Measurements from ENCODE around the gene MRGPRD.

Gene MRGPRD

DNA sequence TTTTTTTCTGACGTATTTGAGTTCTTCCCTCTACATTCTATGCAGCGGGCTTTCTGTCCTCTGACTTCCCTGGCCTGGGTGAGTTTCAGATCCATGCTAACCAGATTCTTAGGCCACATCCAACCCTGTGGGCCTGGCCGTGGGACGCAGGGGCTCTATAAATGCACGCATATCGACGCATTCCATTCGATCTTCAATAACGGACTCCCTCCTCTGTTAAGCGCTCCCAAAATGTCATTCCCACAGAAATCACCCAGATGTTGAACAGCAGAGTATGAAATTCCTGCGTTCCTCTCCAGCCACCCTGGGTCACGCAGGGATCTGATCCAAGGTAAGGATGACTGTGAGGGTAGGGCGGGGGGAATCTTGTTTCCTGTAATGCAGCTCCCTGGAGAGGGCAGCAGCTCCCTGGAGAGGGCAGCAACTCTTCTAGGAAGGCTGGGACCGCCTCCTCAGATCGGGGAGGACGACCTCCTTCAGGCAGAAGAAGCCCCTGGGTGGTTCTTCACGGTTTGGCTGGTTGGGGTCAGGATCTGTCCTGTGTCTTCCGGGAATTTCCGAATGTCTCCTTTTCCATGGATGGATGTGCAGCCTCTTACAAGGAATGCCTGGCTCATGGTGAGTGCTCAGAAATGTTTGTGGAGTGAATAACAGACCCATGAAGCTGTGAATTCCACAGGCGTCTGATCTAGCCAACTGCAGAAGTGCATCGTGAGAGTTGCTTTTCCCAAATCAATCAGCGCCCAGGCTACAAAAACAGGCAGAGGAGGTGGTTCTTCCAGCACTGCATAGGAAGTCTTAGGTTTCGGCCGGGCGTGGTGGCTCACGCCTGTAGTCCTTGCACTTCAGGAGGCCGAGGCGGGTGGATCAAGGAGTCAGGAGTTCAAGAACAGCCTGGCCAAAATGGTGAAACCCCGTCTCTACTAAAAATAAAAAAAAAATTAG lies 12.2 kb downstream of the MRGPRD start:
- no peak for DNase-seq (ENCODE audit: low read depth)

- no peak for DNase-seq (ENCODE audit: low read depth)
These were observed 13.6 kb downstream of the MRGPRD start for GRCh38 chr11:68966894-68967780.

DNA sequence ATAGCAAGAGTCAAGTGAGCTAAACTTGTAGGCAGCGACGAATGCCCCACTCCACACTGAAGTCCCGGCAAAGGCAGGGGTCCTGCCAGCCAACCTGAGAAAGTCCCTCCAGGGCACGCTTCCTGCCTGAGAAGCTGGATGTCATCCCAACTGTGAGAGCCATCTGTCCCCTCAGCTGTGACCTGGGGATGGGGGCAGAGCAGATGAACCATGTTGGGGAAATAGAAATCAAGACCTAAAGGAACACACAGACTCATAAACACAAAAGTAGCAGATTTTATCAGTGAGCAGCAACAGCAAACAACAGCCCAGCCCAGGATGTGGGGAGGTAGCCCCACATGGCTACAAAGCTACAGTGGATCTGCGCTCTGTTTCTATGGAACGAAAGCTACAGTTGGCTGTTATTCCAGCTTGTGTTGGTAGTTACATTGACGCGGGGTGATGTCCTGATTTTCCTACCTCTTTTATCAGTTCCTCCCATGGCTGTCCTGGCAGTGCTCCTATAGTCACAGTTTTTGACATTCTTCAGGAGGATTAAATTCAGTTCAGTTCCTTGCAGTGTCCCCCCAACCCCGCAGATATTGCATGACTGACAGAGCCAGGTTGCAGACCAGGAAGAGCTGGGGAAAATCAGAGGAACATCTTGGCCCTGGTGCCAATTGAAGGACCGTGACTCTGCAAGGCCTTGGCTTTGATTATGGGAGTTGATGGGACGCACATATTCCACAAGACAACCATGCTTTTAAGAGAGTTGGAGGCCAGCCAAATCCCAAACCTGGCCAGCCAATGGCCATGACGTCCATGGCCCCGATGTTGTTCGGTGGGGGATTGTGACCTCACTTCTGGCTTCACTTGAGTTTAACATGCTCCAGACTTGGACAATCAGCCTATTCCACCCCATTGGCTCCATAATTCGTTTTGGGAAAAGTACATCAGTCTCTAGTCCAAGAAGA lies 14.6 kb downstream of the MRGPRD start:
- no peak for DNase-seq (ENCODE audit: low read depth)

- DNase-seq (ENCODE audit: low read depth): no peak
These were observed 17.0 kb downstream of the MRGPRD start for GRCh38 chr11:68963779-68964178.

DNA sequence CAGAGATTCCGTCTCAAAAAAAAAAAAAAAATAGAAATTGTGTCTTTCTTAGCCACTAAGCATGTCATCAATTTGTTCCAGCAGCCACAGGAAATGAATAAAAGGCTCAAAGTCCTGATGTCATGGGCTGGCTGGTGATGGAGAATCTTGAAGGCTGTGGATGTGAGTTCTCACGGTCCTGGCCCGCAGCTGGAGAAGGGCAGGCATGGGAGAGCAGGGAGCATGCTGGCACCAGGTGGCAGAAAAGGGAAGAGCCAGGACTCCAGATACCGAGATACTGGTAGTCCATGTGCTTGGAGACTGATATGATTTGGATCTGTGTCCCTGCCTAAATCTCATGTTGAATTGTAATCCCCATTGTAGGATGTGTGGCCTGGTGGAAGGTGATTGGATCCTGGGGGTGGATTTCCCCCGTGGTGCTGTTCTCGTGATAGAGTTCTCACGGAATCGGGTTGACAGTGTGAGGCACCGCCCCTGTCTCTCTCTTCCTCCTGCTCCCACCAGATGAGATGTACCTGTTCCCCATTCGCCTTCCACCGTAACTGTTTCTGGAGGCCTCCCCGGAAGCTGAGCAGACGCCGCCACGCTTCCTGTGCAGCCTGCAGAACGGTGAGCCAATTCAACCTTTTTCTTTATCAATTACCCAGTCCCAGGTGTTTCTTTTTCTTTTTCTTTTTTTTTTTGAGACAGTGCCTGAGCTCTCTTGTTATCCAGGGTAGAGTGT lies 18.1 kb downstream of the MRGPRD start:
- peak; percentile 61 for DNase-seq (ENCODE audit: low read depth)

DNA sequence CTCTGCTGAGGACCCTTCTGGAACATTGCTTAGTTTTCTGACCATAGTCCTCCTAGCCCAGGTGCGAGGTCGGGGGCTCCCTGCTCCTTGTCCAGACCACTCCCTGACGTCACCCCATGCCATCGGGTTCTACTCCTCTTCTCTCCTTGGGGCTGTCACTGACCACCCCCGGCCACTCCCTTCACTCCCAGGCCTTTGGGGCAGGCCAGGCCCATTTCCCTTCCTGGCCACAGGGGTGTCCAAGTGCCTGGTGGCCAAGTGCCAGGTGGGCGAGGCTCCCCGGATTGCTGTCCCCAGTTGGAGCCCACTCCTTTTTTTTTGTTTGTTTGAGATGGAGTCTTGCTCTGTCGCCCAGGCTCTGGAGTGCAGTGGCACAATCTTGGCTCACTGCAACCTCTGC lies 19.5 kb downstream of the MRGPRD start:
- DNase-seq (ENCODE audit: low read depth): no peak

DNA sequence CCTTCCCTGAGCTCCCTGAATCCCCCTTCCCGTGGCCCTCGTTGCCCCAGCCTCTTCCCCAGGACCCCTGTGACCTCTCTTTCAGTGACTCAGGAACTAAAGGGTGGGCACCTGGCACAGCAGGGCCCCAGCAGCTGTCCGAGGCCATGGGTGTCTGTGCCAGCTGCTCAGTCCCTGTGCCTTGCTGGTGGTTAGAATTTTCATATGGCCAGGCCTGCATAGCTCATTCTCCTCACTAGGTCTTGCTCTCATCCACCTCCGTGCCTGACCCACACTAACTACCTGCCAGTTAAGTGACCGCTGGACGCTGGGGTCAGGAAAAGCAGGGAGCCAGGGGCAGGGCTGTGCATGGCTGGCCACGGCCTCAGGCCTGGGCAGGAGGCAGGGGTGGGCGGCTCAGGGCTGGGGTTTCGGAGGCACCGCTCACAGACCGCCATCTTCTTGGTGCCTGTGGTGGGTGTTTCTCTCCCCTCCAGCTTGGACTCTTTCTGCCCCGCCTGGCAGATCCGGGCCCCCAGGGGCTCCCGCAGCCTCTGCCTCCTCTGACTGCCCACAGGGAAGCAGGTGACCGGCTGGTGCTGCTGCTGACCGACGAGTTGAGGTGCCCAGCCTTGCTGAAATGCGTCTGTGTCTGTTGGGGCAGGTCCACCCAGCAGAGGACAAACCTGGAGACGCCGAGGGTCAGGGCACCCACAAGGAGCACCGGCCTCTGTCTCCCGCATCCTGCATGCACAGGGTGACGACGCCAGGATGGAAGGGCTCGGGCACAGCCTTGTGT lies 20.3 kb downstream of the MRGPRD start:
- no peak for DNase-seq (ENCODE audit: low read depth)

- no peak for DNase-seq (ENCODE audit: low read depth)
These were observed 21.1 kb downstream of the MRGPRD start for GRCh38 chr11:68959465-68960293.

DNA sequence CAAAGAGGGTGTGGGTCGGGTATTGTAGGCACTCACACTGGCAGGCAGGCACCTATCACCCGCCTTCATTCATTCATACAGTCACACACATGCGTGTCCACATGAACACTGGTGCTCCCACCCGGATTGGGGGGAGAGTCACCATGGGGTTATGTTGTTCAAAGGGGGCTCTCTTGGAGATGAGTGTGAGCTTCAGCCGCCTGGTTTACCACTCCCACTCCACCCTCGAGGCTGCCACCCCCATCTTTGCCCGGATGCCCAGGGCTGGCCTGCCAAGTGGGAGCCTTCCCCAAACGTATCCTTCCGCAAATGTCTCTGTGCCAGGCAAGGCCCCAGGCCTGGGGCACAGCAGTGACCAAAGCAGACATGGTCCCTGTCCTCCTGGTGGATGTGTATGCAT lies 22.6 kb downstream of the MRGPRD start:
- DNase-seq (ENCODE audit: low read depth): no peak

GRCh38 chr11:68956547-68957254 lies 24.1 kb downstream of the MRGPRD start:
- DNase-seq (ENCODE audit: low read depth): no peak

- peak; percentile 22 for DNase-seq (ENCODE audit: low read depth)
These were observed 24.6 kb downstream of the MRGPRD start for GRCh38 chr11:68956142-68956541.

- no peak for DNase-seq (ENCODE audit: low read depth)
These were observed 25.2 kb downstream of the MRGPRD start for GRCh38 chr11:68955607-68955958.

DNA sequence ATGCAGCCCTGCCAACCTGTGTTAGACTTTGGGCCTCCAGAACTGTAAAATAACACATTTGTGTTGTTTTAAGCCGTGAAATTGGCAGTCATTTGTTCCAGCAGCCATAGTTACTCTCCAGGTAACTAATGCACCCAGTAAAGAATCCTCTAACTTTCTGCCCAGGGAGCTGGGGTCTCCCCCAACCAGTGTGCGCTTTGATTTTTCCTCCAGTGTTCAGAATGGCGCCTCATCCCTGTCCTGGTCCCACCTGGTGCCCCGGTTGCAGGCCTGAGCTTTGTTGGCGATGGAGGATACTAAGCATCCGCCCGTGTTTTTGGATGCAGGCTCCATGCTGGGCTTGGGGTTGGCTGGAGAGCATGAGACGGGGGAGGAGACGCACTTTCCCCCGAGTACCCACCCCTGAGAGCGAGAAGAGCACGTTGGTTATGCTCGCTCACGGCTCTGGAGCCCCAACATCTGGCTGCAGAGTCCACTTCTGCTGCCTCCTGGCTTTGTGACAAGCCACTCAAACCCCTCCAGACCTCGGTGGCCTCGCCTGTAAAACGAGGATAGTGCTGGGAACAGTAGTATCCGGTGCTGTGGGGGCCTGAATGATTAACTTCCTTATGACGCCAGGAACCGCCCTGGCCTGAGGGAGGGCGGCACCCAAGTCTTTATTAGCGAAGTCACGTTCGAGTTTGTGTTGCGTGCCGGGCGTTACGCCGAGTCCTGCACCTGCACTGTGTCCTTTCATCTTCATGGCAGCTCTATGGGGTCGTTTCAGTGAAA lies 25.8 kb downstream of the MRGPRD start:
- DNase-seq (ENCODE audit: low read depth): no peak

DNA sequence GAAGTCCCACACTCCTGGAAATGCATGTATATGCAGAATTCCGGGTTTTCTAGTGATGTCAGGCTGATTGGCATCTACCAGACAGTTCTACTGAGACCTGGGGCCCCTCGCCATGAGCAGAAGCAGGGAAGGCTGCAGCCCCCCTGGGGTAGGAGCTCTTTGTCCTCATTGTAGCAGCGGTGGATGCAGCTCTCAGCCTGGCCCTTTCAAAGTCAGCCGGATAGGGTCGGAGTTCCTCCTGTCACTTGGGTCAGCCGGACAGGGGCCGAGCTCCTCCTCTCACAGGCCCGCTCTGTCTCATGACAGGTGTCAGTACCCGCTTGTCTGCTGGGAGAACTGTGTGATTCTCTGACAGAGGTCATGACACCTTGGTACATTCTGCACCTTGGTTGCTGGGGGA lies 30.0 kb downstream of the MRGPRD start:
- no peak for DNase-seq (ENCODE audit: low read depth)

DNA sequence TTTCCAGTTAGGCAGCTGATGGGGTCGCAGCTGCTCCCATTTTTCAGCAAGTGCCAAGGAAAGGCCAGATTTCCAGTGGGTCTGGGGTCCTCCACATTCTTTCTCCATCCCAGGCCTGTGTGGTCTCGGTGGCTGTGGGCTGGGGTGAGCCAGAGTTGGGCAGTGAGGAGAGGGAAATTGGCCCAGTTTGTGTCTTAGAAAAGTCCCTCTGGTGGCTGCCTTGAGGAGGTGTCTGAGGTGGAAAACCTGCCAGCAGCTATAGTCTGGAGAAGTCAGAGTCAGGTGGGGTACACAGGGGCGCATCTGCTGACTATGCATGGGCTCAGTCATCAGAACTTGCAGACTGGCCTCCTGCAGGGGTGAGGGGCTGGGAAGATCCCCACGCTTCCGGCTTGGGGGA lies 30.5 kb downstream of the MRGPRD start:
- no peak for DNase-seq (ENCODE audit: low read depth)

DNA sequence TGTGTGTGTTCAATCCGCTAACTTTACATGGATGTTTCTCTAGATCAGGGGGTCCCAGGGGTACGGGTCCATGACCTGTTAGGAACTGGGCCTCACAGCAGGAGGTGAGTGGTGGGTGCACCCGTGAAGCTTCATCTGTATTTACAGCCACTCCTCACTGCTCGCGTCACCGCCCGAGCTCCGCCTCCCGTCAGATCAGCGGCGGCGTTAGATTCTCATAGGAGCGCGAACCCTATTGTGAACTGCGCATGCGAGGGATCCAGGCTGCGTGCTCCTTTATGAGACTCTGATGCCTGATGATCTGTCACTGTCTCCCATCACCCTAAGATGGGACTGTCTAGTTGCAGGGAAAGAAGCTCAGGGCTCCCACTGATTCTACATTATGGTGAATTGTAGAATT lies 31.9 kb downstream of the MRGPRD start:
- DNase-seq (ENCODE audit: low read depth): no peak

DNA sequence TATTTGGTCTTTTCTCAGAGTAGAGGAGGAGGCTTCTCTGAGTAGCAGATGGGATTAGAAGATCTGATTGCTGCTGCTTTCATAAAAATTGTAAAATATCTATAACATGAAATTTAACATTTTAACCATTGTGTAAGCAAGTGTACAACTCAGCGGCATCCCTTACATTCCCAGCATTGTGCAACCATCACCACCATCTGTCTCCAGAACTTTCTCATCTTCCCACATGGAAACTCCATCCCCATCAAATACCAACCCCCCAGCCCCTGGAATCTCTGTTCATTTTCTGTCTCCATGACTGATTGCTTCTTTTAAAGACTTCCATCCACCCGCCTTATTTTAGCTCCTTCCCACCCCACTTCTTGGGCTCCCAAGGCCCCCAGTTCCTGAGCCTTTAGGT lies 32.3 kb downstream of the MRGPRD start:
- DNase-seq (ENCODE audit: low read depth): no peak

DNA sequence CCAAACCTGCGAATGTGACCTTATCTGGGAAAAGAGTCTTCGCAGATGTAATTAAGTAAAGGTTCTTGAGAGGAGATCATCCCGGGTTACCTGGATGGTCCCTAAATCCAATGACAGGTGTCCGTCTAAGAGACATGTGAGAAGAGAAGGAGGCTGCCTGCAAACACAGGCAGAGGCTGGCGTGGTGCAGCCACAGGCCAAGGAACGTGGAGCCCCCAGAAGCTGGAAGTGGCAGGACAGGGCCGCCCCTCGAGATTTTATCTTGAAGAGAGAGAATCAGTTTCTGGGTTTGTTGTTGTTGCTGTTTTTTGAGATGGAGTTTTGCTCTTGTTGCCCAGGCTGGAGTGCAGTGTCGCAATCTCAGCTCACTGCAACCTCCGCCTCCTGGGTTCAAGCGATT lies 33.6 kb downstream of the MRGPRD start:
- no peak for DNase-seq (ENCODE audit: low read depth)

Measured in T-helper 22 cell (primary cell).